Myocyte (in vitro differentiated cells): ENCODE measurements around the gene KCNK10. TPM values are rescaled to one million over a fixed set of nuclear protein-coding genes. Genes with fewer than 3 reads are reported as not detected.

Source experiments
- total RNA-seq: library from RNA; depleted of rRNA; stranded (reverse); fragments of >200 nt; gene quantifications from 2 replicates; pipeline ENCODE4 v1.2.3, GENCODE V29; 2014

KCNK10 gene
- total RNA-seq, 1 donor from 2014 or later: not detected

Other genes starting within 250 kb of the KCNK10 start
- 12.1 and 14.5 TPM in 2 replicates for gene SPATA7, start 62.4 kb upstream of the KCNK10 start, total RNA-seq
- 21.7 and 36.7 TPM in 2 replicates for gene PTPN21, start 231.7 kb upstream of the KCNK10 start, total RNA-seq
- 65.0 and 68.7 TPM in 2 replicates for gene ZC3H14, start 239.8 kb upstream of the KCNK10 start, total RNA-seq